ENCODE data around the gene SMCO2.

- TF ChIP-seq CEBPB (IDR thresholded peaks at IDR 0.05) = no peak
- TF ChIP-seq REST (IDR thresholded peaks at IDR 0.05; ENCODE audit: low read depth) = no peak
- no peak for TF ChIP-seq YY1 (IDR thresholded peaks at IDR 0.05; ENCODE audit: low read depth)
- TF ChIP-seq TAF1 (IDR thresholded peaks at IDR 0.05; ENCODE audit: low read depth) = no peak
- TF ChIP-seq RAD21 (IDR thresholded peaks at IDR 0.05; ENCODE audit: low read depth) = no peak
- TF ChIP-seq, protein P1, sequence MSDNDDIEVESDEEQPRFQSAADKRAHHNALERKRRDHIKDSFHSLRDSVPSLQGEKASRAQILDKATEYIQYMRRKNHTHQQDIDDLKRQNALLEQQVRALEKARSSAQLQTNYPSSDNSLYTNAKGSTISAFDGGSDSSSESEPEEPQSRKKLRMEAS (IDR thresholded peaks at IDR 0.05) = no peak
- TF ChIP-seq TCF12 (IDR thresholded peaks at IDR 0.05; ENCODE audit: low read depth) = no peak
- TF ChIP-seq NFIC (IDR thresholded peaks at IDR 0.05) = no peak
- TF ChIP-seq EGR1 (IDR thresholded peaks at IDR 0.05) = no peak
- TF ChIP-seq EP300 (IDR thresholded peaks at IDR 0.05; ENCODE audit: borderline replicate concordance) = no peak
- no peak for TF ChIP-seq ZBTB7A (IDR thresholded peaks at IDR 0.05; ENCODE audit: low read depth)
- TF ChIP-seq TEAD4 (IDR thresholded peaks at IDR 0.05) = no peak
- no peak for TF ChIP-seq USF1 (IDR thresholded peaks at IDR 0.05)
- no peak for TF ChIP-seq FOXM1 (IDR thresholded peaks at IDR 0.05; ENCODE audit: borderline replicate concordance, low read depth)
These were observed 17.7 kb downstream of the SMCO2 start for GRCh38 chr12:27464220-27464554.
